GM19035 (cell line): ENCODE data around the gene NT5DC4.
A peak's percentile ranks its signal among the peaks of the same experiment; 100 is the strongest.

Source experiments
- ATAC-seq: cut with Tn5 transposase; IDR thresholded peaks from one replicate; pipeline ENCODE4 v1.9.1; 2021; ENCODE audit not compliant: unreplicated experiment

Gene NT5DC4

DNA sequence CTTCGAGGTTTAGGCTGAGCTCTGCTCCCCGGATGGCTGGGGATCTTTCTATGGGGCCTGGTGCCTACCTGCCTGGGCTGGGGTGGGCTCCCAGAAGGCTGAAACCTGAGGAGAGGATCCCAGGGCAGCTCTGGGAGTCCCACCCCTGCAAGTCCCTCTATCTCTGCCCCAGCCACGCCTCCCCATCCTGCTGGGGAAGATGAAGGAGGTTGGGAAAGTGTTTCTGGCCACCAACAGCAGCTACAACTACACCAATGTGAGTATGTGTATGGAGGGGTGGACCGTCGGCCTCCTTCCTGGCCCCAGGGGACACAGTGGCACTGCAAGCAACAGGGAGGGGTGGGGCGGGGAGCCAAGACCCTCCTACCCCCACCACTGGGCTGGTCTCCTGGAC is 2.7 kb downstream of the NT5DC4 start:
- ATAC-seq, result no peak

DNA sequence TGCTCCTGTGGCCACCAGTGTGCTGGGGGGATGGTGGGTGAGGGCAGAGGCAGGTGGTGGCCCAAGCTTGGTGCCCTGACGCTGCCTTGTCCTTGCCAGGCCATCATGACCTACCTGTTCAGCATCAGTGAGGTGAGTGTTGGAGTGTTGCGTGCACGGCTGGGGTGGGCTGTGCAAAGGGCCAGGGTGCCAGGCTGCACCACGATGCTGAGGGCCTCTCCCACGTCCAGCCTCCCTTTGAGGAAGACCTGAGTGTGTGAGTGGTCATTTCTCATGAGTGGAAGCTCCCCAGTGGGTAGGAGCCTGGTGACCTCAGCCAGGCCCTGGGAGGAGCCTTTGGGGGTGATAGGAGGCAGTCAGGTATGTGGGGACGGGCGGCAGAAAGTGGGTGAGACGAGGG is 3.2 kb downstream of the NT5DC4 start:
- ATAC-seq, result no peak

DNA sequence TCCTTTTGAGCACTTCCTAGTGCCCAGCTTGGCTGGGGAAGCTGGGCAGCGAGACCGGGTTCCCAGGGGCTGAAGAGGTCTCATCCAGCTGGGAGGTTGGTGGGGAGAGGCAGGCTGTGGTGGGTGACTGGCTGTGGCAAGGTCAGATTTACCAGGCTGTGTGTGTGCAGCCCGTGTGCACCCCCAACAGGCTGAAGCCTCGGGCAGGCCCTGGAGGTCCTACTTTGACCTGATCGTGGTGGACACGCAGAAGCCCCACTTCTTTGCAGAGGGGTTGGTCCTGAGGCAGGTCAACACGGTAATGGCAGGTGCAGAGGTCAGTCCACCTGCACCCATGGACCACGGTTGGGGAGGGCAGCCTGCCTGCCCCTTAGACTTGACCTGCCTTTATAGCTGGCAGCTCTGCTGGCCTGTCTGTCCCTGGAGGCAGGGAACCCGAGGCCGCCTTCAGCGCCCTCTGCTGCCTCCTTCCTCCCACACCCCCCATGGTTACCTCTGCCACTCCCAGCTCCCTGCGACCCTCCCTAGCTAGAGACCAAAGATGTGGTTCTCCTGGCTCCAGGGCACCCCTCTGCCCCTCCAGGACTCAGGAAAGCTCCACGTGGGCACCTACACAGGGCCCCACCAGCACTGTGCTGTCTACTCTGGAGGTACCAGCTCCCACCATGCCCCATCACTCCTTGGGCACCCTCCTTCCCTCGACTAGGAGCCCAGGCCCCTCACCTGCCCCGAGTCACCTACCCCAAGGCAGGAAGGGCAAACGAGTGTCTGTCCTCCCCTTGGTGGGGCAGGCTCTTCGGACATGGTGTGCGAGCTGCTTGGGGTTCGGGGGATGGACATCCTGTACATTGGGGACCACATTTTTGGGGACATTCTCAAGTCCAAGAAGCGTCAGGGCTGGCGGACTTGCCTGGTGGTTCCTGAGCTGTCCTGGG is 4.0 kb downstream of the NT5DC4 start:
- no peak for ATAC-seq

DNA sequence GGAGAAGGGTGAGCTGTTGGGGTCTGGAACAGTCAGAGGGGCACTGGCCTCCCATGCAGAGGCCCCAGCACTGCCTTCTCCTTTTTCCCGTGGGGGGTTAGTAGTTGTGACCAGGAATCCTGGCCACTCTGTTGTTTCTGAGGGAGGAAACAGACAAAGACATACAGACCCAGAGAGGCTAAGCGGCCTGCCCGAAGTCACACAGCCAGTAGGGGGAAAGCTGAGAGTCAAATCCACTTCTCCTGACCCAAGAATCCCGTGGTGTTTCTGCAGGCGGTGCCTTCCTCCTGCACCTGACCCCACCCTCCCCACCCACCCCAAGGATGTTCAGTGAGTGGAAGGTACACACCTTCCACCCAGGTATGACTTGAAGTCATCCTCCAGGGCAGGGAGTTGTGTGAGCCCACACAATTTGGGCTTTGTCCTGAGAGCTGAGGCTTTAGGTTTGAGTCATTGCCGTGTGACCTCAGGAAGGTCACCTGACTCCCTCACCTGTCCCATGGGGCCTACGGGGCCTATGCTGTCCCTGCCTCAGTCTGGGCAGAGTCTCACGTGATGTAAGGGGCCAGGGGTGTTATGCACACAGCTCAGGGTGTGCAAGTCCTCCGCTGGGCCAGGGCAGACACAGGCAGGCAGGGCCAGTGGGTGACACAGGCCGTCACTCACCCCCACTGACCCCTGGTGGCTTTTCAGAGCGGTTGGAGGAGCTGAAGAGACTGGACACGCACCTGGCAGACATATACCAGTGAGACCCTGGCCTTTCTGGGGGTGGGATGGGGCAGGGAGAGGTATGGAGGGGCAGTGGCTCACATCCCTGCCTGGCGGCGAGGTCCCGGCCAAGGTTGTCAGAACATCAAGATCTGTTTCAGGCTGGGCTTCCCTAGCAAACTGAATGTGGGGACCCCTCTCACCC is 5.0 kb downstream of the NT5DC4 start:
- ATAC-seq, result peak; percentile 47

DNA sequence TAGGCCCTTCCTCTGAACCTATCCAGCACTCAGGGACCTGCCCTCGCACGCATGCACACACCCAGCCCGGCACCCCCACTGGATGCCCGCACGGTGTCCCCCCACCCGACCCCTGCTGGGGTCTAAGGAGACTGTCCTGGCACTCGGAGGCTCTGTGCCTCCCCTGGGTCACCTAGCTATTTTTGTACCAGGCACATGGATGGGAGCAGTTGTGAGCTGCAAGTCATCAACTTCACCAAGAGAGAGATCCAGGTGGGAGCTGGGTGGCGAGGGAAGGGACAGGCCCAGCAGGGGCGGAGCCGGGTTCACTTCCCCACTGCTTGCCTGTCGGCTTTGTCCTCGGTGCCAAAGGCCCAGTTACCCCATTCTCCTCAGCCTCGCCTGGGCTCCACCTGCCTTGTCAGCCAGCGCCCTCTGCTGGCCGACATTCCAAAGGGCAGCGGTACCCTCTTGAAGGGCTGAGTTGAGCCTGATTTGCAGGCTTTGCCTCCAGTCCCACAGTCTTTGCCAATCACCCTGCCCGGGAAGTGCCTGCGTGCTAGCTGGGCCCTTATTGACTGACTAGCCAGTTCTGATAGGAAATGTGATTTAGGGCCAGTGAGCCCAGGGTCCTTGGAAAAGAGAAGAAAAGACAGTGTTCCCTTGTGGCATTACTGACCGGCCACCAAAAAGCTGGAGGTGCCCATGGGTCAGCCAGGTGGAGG is 5.8 kb downstream of the NT5DC4 start:
- peak; percentile 72 for ATAC-seq

DNA sequence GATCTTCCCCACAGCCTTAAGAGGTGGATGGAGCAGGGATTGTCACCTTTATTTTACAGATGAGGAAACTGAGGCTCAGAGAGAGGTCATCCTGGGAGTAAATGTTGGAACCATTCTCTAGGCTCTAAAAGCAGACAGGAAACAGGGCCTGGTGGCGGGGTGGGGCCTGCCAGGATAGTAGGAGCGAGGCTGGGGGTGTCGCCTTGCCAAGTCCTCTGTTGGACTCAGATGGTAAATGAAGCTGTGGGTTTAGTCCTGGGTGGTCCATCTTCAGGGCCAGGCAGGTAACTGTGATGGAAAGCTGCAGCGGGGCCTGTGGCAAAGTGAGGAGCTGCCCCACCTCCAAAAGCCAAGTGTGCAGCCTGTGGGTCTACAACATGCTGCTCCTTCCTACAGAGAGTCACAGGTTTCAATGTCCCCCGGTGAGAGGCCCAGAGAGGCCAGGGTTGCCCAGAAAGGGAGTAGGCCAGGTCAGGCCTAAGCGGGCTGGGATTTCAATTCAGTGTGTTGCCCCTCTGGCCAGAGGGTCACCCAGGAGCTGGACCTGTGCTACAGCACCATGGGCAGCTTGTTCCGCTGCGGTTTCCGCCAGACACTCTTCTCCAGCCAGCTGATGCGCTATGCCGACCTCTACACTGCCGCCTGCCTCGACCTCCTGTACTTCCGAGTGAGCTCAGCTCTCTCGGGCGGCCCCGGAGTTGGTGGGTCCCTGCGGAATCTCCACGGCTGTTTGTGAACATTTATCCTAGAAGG is 6.6 kb downstream of the NT5DC4 start:
- ATAC-seq, result no peak

DNA sequence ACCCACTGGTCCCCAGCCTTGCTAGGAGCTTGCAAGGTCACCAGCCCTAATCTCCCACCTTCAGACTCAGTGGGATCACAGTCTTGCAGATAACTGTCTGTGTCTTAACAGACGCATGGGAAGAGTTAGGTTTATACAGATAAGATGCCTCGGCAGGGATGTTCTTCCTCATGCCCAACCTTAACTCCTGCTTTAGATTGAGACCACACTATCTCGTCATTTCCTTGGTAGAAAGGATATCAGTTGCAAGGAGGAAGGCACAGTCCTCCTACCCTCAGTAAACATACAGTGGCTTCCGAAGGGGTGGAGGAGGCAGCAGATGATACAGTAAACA is 7.2 kb downstream of the NT5DC4 start:
- ATAC-seq, result no peak

DNA sequence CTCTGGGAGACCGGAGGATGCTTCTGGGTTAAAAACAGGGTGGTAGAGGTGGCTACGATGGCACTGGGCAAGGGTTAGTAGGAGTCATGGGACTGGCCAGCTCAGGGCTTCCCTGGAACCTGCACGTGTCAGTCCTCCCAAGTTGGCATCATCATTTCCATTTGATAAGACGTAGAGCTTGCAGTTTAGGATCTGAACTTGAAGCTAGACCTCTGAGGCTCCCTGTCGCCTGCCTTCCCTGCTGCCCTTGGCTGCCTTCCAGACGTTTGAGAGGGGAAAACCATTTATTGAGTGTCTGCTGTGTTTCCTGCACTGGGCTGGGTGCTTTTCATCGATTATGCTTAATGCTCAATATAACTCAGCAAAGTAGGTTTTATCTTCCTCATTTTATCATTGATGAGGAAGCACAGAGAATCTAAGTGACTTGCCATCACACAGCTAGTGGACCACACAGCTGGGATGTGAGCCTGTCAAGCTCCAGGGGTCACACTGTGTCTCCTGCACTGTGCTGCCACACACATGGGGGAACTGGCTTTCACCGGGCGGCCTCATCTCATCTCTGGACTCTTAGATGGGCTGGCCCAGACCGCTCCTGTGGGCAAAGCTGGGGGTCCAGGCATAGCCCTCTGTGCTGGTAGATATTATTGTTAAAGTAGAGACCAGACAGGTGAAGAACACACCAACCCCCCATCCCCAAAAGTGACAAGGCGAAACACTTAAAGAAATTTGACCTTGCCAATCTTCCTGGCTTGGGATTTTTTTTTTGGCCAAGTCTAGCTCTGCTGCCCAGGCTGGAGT is 7.8 kb downstream of the NT5DC4 start:
- ATAC-seq, result no peak

DNA sequence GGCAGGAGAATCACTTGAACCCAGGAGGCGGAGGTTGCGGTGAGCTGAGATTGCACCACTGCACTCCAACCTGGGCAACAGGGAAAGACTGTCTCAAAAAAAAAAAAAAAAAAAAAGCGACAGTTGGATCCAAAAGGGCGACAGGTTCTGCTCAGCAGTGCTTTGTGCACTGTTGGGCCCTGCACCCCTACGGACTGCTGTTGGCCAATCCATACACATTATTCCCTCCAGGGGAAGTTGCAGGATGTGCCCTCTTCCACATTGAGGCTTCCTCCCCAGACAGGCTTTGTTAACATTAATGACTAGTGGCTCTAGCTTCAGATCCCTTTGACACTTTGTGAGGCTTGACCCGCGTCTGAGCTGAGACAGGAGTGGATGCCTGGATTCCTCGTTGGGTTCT is 9.4 kb downstream of the NT5DC4 start:
- ATAC-seq, result no peak

DNA sequence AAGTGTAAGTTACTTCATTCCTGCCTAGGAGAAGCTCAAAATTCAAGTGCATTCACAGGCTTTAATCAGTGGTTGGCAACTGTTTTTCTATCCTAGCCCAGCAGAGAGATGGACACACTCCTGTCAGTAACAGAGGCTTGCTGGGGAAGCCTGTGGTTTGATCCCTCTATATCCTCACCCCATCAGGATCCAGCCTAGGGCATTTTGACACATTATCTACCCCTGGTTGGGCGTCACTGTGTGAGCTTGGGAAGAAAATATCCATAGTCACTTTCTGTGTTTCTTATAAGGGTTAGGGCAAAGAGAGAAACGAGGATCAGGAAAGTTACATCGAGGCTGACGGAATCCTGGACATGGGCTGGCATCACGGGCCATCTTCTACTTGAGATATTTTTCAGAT is 10.0 kb downstream of the NT5DC4 start:
- no peak for ATAC-seq

DNA sequence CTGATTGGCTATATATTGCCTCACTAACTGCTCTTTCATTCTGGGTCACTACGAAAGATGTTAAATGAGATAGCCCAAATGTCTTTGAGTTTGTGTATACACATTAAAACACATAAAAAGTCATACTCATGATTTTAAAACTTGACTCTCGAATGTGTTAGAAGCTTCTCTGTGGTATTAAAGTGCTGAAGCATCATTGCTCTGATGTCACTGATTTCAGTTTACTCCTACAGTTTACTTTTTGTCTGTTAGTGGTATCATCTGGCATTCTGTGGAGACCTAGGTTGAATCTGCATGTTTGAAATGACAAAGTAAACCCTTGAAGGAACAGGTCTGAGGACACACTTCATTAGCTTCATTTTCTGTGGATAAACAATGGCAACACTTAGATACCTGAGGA is 10.7 kb downstream of the NT5DC4 start:
- ATAC-seq, result no peak

DNA sequence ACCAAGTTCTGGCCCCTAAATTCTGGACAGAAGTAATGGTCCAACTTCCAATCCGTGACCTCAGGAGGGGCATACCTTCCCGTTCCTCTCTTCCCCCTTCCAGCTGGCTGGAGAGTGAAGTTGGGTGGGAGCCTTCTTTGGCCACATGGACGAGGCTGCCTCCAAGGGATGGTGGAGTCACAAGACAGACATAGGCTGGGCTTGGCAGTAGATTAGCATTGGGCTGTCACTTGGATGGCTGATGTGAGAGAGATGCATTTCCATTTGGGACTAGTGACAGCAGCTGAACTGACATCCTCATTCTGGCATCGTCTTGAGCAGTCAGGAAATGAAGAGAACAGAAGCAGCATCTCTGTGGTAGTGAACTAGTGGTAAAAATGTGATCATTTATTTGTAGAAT is 12.6 kb downstream of the NT5DC4 start:
- no peak for ATAC-seq

DNA sequence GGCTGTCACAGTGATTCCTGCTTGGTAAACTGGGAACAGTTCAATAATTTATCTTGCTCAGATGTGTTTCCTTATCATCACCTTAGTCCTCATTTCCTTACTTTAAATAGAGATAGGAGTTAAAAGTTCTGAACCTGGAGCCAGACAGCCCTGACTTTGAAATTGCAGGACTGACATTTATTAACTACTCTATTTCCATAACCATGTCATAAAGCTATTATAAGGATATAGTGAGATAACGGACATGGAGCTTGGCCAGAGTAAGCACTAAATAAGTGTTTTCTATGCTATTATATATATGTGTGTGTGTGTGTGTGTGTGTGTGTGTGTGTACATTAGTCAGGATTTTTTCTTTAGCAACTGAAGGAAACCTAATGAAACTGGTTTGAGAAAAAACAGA is 13.1 kb downstream of the NT5DC4 start:
- ATAC-seq, result no peak

DNA sequence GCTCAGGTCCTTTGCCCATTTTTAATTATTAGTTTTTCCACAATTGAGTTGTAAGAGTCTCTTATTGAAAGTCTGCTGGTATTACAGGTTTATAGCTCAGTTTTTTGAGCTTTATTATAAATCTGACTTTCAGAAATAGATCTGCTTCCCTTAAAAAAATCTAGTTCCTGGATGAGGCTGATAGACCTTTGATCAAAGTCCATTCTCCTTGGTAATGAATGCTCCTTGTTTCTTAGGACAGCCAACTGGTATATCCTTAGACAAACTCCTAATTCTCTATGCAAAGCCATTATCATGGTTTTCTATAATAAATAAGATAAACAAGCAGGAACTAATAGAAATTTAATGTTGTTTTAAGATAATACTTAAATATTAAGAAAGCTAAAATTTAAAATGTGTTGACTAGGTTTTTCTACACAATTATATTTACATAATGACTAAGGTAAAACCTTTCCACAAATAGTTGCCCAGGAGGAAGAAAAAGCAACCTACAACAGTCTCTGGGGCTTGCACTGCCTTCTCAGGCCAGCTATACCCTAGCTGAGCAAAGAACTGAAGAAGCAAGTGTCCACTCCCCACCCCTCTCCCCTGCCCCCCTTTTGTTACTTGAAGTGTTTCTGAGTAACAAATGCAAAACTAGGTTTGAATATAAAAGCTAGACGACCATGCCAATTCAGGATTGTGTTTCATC is 16.9 kb downstream of the NT5DC4 start:
- no peak for ATAC-seq

DNA sequence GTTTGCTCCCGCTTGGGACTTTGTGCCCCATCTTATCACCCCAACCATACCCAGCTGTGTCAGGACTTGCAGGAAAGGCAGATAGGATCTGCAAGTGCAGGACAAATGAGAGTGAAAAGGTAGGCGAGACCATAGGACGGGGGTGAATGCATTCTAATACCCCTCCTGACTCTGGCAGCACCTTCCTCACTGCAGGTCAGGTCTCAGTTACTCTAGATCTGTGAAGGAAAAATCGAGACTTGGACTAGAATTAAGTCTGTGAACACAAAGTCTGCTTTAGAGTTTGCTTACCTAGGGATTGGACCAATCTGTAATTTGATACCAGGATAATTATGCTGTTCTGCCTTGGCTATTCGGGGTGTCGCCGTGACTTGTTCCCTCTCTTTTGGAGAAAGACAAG is 19.7 kb downstream of the NT5DC4 start:
- ATAC-seq, result no peak

DNA sequence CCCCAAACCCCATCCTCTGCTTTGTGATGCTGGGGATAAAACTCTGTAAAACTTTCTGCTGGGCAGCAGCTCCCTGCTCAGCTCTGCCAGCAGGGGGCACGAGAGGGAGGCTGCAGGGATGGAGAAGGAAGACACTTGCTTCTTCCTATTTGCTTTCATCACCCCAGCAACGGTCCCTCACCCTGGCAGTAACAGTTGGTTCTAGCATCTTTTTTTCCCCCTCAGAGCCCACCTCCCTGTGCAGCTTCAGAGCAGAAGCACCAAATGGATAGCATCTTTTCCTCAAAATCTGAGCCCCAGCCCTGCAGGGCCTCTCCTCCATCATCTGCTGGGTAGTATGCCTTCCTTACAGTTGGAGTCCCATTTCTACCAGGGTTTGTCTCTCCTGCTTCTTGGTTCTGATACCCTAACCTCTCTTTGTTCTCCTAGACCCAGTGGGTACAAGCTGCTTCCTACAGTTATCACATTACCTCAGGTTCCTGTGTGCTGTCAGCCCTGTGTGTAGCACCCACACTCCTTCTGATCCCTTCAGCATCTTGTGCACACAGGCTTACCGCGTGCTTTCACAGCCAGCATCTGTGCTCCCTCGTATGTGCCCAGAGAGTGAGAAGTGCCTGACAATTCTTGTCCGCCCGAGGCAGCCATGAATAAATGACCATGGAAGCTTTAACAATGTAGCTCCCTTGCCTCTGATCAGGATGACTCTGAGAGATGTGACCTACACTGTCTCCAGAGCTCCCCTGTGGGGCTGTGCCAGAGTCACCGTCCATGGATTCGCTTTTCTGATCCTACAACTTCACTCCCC is 29.1 kb downstream of the NT5DC4 start:
- peak; percentile 91 for ATAC-seq

DNA sequence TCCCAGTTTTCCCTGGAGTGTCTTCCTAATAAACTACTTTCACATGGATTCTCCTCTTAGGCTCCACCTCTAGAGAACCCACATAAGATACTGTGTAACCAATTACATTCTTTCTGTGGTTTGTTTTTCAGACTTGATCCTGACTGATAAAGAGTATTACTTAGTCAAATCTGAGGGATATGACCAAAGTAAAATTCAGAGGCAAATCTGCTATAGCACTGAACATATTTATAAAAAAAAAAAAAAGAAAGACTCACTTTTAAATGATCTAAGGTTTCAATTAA is 29.7 kb downstream of the NT5DC4 start:
- ATAC-seq, result no peak

DNA sequence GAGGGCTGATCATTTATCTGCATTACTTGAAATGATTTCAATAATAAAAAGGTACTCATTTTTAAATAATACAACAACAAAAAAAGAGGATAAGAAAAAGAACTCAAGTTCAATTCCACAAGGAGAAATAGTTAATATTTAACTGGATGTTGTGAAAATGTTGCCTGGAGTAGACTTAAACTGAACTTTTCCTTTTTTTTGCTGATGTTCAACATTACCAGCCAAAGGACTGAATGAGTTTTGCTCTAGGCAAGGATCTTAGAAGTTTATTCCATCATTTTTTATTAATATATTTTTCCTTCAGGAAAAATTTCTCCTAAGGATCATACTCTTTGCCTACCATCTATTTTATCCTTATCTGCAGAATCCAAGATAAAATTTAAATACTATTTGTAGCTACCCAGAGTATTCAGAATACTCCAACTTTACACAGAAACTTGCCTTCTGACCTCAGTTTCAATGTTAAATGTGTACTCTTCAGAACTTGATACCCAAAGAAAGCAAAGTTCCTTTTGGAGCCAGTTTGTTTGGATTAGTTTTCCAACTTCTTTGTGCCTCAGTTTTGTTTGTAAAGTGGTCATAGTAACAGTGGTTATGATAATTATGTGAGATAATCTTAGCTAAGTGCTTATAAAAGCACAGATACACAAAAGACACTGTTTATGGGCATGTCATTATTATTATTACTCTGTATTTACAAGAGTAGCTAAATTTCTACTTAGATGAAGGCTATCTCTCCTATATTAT is 30.8 kb downstream of the NT5DC4 start:
- no peak for ATAC-seq
